Activated T-cell treated with anti-CD3 and anti-CD28 coated beads for 1 hour (primary cell): ENCODE data around the gene IQCE.
"Not testable (repeated sequence)": the region's sequence is repeated elsewhere in the genome, so short reads cannot be mapped to it uniquely, and the experiment has no call there.

Experiments used
- DNase-seq: peaks from one replicate; pipeline ENCODE4 v3.0.0-alpha.2; 2020; ENCODE audit warnings: low read depth

Gene IQCE

DNA sequence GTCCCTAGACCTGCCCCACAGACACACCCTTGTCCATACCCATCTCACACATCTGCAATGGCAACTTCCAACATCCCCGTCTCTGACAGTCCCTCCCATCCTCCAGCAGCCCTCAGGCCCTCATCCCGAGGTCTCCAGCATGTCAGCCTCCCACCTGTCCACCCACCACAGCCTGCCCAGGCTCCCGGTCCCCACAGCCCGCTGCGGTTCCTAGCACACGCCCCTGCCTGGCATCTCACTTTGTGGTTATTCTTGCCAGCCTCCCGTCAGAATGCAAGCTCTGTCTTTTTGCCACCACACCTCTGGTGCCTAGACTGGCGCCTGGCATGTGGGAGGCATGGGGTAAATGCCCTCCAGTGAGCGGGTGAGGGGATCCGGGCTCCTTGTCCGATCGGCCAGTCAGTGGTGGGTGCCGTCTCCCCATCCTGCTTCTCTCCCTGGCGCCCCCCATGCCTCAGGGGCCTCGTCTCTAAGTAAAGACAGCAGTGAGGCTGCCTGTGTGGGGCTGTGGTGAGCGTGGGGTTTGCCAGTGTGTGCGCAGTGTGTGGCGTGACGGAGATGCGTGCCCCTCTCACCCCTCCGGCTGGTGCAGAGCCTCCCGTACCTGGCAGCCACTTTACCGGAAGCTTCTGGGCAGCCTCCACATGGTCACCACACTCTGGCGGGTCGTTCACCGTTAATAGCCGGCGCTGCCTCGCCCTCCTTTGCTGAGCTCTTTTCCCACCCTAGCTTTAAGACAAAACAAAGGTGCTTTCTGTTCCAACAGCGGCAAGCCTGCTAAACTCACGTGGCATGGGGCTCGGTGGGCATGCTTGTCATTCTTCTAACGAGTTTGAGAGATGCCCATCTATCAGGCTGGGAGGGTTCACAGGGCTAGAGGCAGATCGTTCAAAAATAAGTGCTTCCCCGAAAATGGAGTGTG lies 44.5 kb downstream of the IQCE start:
- DNase-seq, result no peak

DNA sequence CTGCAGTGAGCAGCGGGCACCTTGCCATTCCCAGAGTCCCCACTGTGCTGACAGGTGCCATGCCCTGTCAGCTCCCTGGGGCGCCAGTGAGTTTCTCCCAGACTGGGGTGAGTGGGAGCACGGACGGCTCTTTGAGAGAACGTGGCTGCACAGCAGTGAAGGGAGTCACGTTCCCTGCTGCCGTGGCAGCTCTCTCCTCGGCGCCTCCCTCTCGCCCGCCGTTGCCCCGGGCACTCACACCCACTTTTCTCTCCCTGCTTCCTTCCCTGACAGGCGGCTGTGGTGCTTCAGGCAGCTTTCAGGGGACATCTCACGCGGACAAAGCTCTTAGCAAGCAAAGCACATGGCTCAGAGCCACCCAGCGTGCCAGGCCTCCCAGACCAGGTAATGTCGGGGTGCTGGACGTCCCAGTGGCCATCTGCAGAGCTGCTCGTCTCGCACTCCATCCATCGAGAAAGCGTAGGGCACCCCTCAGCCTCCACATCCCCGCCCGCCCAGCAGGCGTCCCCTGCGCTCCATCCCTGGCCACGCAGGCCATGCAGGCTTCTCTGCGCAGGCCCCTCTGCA lies 45.9 kb downstream of the IQCE start:
- DNase-seq, result no peak

DNA sequence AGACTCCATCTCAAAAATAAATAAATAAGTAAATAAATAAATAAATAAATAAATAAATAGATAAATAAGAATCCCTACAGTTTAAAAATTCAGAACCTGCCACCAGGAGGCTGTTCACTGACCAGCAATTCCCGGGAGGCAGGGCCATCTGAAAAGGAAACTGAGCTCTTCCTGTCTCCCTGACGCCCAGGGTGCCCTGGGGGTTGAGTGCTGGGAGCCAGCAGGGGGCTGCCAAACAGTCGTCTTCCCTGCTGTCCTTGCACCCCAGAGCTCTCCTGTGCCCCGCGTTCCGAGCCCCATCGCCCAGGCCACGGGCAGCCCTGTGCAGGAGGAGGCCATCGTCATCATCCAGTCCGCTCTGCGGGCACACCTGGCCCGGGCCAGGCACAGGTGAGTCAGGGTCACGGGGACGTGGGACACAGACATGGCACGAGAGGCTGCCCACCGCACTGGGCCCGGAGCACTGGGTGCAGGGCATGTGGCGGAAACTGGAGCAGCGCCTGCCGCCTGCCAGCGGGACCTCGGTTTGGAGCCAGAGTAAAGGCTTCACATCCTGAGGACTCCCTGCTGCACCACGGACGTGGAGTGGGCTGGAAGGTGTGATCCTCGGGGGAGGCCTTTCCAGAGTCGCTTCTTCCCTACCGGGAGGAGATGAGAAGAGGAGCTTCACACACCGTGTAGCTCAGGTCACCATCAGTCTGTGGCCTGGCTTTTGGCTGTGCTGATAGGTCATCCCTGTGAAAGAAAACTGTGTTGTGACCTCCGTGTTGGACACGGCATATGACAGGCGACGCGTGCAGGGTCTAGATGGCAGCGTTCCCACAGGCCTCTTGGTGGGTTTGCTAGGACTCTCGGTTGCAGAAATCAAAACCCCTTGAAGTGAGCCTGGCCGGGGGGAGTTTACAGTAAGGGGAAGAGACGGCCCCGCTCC lies 47.1 kb downstream of the IQCE start:
- DNase-seq, result no peak

DNA sequence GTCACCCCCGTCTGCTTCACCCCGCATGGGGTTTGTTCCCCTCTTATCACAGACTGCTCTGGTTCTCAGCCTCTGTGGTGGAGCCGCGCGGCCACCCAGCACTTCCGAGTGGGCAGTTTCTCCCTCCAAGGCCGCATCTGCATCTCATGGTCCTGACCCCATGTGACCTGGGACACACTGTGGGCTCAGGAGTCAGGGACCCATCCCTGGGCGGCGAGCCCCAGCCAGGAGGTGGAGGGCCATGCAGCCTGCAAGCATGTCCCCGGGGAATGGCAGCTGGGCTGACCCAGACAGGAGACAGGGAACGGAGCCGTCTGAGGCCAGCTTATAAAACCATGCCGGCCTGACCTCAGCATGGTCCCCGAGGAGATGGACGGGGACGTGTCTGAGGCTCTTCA lies 47.8 kb downstream of the IQCE start:
- DNase-seq, result no peak

DNA sequence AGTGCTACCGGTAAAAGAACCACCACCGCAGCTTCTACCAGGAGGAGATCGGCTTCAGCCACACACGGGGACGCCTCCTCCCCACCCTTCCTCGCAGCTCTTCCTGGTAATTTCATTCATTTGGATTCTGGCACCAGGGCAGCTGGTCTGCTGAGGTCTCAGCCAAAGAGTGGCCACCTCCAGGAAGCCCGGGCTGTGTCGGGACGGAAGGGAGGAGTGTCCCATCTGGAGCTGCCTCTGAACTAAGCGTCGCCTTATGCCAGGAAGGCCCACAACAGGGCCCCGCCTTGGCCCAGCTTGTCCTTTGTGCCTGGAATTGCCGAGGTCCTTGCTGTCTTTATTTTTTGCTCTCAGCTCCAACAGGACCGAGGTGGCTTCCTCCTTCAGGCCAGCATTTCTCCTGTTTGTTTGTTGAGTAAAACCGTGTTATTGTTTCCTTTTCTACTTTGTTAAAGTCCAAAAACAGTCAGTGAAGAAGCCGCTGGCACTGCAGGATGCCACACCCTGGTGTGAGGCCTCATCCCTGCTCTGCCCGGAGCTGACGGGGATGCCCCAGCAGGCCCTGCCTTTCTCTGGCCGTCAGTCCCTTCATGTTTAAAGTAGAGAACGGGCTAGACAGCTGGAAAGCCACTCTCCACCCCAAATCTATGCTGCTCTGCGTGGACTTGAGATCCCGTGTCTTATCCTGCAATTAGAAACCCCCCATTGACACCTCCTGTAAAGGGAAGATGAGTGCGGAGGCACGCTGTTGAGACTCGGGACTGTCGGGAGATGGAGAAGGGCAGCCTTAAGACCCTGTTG lies 48.5 kb downstream of the IQCE start:
- no peak for DNase-seq

DNA sequence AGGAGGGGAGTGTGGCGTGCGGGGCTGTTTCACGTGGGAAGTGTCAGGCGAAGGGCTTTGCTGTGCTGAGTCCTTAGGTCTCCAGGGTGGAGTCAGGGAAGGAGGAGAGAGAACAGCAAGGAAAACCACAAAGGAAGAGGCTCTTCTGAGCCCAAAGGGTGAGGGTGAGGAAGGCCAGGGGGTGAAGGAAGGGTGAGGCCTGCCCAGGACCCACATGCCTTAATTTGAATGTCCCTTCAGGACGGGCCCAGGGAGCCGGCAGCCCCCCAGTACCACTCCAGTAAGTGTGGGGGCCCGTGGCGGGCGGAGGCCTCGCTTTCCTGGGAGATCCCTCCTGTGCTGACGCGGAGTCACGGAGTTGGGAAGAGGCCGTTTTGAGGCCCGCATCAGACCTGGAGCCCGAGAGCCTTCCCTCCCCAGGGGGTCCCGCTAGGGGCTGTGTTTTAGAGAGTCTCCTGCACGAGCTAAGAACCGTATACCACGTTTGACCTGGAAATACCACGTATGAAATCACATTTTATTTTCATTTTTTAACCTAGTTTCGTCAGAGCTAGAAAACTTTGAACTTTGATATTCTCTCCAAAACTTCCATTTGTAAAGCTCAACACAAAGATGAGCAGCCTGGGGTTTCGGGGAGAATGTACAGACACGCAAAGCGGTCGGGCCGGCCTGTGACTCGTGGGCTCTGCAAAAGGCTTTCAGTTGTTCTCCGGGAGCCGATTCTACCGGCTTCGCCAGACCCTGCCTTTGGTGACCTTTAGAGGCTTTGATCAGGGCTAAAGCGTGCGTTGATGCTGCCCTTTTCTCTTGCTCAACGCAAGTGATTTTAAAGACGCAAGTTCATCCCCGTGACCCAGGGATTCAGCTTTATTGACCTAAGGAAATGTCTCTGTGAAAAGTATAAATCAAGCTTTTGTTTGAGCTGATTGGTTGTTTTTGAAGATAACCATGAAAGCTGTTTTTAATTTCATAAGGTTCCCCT lies 49.4 kb downstream of the IQCE start:
- DNase-seq, result no peak

DNA sequence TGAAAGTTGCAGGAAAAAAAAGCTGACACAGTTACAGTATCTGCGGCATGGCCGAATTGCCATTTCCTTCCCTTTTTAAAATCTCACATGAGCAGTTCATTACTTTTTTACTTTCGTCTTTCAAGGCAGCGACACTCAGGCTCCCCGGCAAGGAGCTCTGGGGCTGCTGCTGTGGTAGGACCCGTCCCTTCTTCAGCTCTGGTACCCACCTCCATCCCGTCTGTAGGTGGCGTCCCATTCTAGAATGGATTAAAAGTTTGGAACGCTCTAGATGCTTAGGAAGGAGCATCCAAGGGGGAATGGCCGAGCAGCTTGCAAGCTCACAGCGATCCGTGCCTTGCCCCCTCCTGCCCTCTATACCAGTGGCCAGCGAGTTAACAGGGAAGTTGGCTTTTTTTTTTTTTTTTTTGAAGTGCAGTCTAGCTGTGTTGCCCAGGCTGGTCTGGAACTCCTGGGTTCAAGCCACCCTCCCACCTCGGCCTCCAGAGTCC lies 50.2 kb downstream of the IQCE start:
- DNase-seq, result no peak

DNA sequence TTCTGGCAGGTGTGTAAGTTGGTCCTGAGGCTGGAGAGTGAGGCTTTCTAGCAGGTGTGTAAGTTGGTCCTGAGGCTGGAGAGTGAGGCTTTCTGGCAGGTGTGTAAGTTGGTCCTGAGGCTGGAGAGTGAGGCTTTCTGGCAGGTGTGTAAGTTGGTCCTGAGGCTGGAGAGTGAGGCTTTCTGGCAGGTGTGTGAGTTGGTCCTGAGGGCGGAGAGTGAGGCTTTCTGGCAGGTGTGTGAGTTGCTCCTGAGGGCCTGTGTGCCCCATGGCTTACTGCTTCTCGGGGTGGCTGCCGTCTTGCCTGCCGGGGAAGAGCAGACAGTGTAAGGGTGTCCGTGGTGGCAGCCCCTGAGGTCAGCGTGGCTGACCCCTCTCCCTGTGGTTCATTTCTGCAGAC lies 50.9 kb downstream of the IQCE start:
- DNase-seq, result not testable (repeated sequence)

DNA sequence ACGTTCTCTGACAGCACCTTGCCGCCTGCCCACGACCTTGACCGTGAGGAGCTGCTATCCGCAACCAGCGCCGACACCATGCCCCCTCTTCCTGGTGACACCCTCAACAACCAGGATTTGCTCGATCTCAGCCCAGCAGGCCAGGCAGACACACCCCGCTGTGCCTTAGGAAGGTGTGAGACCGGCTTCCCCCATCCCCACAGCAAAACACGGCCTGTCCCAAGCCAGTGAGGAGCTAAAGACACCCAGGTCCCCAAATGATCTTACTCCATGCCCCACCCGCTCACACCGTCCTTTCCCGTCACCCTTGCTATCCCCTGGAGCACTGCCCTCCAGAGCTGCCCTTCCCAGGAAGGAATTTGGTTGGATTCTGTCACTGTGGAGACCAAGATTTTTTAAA lies 51.7 kb downstream of the IQCE start:
- no peak for DNase-seq

DNA sequence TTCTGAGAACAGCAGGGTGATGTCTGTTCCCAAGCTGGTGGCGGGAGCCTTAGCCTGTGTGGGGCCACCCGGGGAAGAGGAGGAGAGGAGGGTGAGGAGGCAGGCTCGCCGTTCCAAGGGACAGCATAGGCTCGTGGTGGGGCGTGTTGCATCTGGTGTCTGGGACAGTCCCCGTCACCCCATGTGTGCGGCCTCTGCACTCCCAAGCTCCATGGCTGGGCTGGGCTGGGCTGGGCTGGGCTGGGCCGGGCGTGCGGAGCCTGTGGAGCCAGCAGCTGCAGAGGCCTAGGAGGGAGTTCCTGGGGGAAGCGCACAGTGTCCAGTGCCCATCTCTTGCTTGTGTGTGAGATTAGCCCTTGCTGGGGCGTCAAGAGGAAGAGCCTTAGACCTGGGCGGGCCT lies 52.1 kb downstream of the IQCE start:
- DNase-seq, result no peak

DNA sequence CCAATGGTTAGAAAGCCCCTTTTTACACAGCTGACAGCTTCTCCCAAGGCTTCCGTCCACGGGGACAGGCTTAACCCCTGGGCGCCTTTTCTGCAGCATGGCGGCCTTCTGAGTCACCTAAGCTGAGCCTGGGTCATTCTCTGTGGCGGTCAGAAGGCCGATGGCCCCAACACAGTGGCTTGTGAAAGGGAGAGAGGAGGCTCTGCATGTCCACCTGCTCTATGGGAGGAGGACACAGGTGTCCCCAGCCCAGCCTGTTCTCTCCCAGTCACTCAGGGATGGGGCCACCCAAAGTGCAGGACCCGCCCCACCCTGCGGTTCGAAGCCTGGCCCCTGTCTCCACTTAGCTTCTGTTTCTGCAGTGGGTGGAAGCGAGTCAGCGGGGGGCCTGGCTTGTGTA lies 52.6 kb downstream of the IQCE start:
- DNase-seq, result no peak

DNA sequence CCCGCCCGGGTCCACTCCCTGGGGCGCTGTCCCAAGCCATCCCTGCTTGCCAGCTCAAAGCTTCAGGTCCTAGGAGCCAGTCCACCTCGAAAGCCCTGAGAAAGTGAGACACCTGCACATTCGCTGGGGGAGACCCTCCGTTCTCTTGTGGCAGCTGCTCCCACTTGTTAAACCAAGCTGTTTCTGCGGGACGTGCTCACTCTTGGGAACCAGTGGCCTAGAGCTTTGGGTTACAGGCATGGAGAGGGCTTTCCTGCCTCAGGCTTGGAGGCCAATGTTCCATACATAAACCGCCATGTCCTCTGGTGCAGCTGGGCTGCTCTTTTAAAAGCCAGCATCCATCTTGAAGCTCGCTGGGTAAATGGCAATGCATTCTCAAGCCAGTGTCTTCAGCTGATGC lies 53.1 kb downstream of the IQCE start:
- no peak for DNase-seq

DNA sequence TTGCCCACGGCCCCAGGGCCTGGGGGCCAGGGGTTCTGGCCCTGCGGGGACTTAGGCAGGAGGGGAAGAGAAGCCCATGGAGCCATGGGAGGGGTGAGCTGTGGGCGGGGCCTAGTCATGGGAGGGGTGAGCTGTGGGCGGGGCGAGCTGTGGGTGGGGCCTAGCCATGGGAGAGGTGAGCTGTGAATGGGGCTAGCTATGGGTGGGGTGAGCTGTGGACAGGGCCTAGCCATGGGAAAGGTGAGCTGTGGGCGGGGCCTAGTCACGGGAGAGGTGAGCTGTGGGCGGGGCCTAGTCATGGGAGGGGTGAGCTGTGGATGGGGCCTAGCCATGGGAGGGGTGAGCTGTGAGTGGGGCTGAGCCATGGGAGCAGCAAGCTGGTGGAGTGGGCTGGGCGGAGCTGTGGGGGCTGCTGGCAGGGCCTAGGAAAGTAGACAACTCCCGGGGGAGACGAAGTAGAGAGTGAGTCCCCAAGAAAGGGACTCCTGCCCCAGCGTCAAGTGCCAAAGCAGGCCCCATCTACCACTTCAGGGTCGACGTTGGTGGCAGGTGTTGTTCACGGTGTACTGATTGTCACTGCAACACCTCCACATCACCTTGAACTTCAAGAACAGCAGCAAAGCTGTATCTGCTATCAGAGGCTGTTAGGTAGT lies 53.8 kb downstream of the IQCE start:
- DNase-seq, result no peak

DNA sequence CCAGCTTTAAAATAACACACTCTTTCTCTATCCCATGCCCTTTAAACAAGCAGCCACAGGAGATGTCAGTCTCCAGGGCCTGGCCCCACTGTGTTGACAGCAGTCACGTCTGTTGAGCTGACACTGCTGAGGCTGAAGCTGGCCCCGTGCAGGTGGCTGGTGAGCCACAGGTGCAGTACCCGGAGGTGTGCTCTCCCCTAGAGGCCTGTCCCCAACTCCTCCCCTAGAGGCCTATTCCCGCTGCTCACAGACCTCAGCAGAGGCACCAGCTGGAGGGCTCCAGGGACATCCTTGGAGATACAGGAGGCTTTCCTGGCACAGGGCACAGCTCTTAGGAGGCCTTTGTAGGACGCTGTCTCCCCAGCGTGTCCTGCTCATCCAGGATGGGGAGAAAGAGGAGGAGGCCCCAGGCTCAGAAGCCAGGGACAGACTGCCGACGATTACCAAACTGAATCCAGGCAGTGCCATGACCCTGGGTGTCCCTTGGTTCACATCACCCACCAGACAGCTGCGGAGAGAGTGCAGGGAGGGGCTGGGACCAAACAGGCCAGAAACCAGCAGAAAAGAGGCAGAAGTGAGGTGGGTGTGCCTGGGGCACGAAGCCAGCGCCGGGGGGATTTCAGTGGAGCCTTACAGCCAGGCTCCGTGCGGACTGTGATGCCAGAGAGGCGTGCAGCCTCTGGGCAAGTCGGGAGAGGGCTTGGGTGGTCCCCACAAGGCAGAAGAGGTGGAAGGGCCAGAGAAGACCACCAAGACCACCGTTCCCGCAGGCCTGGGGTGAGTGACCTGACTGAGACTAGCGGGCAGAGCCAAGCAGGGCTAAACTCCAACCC lies 54.5 kb downstream of the IQCE start:
- no peak for DNase-seq

DNA sequence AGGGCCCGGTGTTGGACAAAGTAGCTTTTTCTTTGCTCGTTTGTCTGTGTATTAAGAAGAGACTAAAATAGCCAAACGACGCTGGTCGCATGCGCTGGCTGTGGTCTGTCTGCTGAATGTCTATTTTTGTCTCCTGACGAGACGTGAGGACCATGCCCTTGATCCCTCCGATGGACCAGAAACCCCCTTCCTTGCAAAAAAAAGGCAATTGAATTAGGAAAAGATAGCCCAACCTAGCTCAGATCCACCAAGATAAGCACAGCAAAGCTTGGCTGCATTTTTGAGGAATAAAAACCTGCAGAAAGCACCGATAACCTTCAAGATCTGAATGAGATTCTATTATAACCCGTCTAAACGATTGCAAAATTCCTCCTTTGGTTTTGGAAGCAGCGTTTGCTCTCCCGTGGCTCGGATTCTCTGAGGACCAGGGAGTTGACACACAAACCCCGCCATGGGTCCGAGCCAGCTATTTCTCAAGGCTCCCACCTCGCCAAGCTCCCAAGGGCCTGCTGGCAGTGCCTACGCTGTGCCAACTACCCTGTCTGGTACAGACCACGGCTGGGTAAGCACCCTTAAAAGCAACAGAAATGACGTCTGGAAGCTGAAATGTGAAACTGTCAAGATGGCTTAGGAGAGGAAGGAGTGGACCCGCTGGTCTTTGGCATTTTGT lies 55.3 kb downstream of the IQCE start:
- no peak for DNase-seq

DNA sequence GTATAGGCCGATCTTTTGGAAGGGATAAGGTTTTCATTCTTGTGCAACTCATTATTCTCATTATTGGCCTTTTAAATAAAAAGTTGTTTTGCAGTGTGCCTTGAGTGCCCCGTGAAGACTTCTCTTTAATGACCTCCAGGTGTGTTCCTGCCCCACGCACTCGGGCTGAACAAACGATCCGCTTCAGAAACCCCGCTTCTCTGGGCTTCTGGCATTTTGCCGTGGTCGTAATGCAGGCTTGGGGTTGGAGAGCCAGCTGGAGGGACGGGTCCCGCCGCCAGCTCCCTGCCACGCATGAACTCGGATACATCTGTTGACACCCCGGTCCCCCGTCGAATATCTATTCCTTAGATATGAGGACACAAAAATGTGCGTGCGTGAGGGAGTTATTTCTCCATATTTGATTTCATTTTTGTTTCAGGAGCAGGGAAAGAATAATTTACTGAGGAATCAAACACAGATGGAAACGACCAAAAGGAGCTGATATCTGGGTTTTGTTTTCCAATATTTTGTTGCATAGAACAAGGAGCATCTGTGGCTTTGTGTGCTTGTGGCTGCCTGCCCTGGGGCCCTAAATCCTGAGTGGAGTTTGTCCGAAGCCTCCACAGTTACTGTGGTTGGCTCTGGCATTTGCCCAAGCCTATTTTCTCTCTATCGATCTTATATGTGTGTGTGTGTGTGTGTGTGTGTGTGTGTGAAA lies 56.0 kb downstream of the IQCE start:
- DNase-seq, result no peak

DNA sequence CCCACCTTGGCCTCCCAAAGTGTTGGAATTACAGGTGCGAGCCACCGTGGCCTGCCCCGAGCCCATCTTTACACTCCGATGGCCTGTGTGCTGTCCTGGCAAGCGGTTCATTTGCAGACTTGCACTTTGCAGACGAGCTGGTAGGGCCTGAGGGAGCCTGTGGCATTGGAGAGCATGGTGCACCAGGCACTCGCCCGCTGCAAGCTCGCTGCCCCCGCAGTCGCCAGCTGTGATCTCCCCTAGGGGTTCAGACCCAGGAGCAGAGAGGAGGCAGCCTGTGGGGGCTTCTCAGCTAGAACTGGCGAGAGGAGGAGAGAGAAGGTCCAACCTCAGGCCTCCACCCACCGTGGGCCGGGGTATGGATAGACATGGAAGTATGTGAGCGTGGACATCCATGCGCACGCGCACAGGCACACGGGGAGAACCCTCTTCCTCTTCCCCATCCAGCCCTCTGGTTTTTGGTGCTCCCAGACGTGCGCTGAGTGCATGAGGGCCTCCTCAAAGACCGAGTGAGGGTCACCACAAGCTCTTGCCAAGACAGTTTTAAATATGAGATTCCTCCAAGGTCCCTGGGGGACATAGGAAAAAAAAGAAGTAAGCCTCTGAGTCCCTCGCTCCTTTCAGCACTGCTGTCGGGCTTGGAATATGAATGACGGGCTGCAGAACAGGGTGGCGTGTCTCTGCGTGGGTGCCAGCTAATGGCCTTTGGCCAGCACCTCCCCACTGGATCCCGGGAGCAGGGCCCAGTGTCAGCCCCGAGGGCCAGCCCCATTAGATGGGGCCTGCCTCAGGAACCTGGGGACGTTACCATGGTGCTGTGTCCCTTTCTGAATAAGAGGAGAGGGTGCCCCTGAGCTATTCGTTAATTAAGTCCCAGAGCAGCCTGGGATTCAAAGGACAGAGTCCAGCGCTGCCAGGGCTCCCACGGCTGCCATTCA lies 57.9 kb downstream of the IQCE start:
- DNase-seq, result no peak
